Skeletal muscle satellite cell (primary cell): ENCODE data around the gene MDN1.
"Not testable (repeated sequence)": the region's sequence is repeated elsewhere in the genome, so short reads cannot be mapped to it uniquely, and the experiment has no call there.

Experiments
- H3K27me3 ChIP-seq: 2 replicates; pipeline ENCODE4 v1.7.0; 2013; ENCODE audit warnings: low read length; ENCODE audit not compliant: control insufficient read depth, insufficient read depth
- H3K36me3 ChIP-seq: 2 replicates; pipeline ENCODE4 v1.7.0; 2013; ENCODE audit warnings: mild to moderate bottlenecking, control low read depth, low read length; ENCODE audit not compliant: insufficient read depth
- H3K4me1 ChIP-seq: 2 replicates; pipeline ENCODE4 v1.7.0; 2013; ENCODE audit warnings: low read length; ENCODE audit not compliant: control insufficient read depth, insufficient read depth
- H3K4me2 ChIP-seq: 2 replicates; pipeline ENCODE4 v1.7.0; 2013; ENCODE audit warnings: mild to moderate bottlenecking, low read length
- H3K4me3 ChIP-seq: 2 replicates; pipeline ENCODE4 v1.7.0; 2013; ENCODE audit warnings: low read length
- H3K9ac ChIP-seq: 2 replicates; pipeline ENCODE4 v1.7.0; 2013; ENCODE audit warnings: mild to moderate bottlenecking, low read depth, low read length, moderate library complexity
- H3K9me3 ChIP-seq: replicated peaks from 2 replicates; pipeline ENCODE4 v1.7.0; 2013; ENCODE audit warnings: mild to moderate bottlenecking, control low read depth, low read length

MDN1 gene

DNA sequence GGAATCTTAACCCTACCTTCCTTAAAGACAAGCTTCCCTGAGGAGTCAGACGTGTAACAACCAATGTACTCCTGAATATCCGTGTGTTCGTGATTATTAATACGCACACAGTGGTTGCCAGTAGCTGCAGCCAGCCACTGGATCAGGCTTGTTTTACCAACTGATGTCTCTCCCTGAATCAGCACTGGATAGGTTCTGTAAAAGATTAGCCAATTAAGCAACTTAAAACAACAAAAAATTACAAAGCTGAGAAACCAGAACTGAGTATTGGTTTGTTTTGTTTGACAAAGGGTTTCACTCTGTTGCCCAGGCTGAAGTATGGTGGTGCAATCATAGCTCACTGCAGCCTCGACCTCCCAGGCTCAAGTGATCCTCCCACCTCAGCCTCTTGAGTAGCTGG, 69.3 kb downstream of the MDN1 start:
- no peak overlapping the region for H3K4me2 ChIP-seq
- no peak overlapping the region for H3K9ac ChIP-seq
- no peaks in the 10 kb centered on the region for H3K4me1 ChIP-seq
- H3K36me3 ChIP-seq: peaks cover 62% of the 10 kb centered on the region
- no peaks in the 10 kb centered on the region for H3K27me3 ChIP-seq
- no peaks in the 10 kb centered on the region for H3K9me3 ChIP-seq
- H3K4me3 ChIP-seq: no peak overlapping the region

DNA sequence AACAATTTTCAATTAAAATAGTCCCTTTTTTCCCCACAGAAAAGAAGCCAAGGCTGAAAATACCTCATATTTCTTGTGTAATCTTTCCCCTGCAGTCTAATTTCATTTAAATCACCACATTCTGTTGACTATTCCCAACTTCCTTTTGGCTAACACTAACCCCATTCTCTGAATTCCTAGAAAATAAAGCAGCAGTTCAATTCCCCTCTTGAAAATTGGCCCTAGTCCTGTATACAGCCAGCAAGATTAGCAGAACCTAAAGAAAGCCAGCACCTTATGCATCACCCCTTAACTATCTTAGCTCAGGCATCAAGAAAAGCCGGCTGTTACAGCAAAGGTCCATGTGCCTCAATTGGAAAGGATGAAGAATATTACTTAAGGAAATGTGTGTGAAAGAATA, 69.7 kb downstream of the MDN1 start:
- peaks cover 64% of the 10 kb centered on the region for H3K36me3 ChIP-seq
- H3K27me3 ChIP-seq: no peaks in the 10 kb centered on the region
- H3K9me3 ChIP-seq: no peaks in the 10 kb centered on the region
- no peaks in the 10 kb centered on the region for H3K4me1 ChIP-seq
- H3K4me3 ChIP-seq: no peak overlapping the region
- H3K9ac ChIP-seq: no peak overlapping the region
- no peak overlapping the region for H3K4me2 ChIP-seq

DNA sequence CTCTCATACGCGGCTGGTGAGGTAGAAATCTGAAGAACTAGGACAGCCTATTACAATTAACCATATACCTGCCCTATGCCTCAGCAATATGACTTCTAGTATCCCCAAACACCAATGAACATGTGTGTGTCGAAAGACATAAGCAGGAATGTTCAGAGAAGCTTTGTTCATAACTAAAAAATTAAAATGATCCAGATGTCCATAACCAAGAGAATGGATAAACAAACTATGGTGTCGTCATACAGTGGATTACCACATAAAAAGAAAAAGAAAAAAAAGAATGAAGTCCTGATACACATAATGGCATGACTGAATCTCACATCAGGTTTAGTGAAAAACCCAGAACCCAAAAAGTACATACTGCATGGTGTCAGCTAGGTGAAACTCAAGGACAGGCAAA, 73.9 kb downstream of the MDN1 start:
- H3K4me2 ChIP-seq: no peak overlapping the region
- H3K9me3 ChIP-seq: no peaks in the 10 kb centered on the region
- peaks cover 50% of the 10 kb centered on the region for H3K36me3 ChIP-seq
- no peaks in the 10 kb centered on the region for H3K27me3 ChIP-seq
- H3K4me3 ChIP-seq: no peak overlapping the region
- no peaks in the 10 kb centered on the region for H3K4me1 ChIP-seq
- H3K9ac ChIP-seq: no peak overlapping the region

- Histone ChIP-seq H3K9ac (no peak overlapping the region), H3K4me1 (no peaks in the 10 kb centered on the region), H3K36me3 (peaks cover 45% of the 10 kb centered on the region), H3K9me3 (no peaks in the 10 kb centered on the region), H3K27me3 (no peaks in the 10 kb centered on the region), H3K4me2 (no peak overlapping the region), H3K4me3 (no peak overlapping the region)
Measured at GRCh38 chr6:89745096-89745495, 74.5 kb downstream of the MDN1 start.

DNA sequence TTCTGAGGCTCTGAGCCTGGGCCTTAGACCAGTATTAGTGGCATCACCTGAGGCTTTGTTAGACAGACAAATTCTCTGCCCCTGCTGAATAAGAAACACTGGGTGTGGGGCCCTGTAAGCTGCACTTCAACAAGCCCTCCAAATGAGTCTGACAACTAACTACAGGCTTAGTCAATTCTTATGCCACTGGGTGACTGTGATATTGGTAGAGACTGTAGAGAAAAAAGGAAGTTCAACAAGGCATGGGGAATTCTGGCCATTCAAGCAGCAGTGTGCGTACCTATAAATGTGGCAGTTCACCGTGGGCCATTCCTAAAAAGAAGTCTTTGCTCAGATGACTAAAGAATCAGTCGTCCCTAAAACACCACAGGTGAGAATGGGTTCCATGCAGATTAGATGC, 82.7 kb downstream of the MDN1 start:
- H3K27me3 ChIP-seq: no peaks in the 10 kb centered on the region
- no peaks in the 10 kb centered on the region for H3K4me1 ChIP-seq
- peaks cover 19% of the 10 kb centered on the region for H3K36me3 ChIP-seq
- H3K9ac ChIP-seq: no peak overlapping the region
- H3K4me2 ChIP-seq: no peak overlapping the region
- no peak overlapping the region for H3K4me3 ChIP-seq
- no peaks in the 10 kb centered on the region for H3K9me3 ChIP-seq

DNA sequence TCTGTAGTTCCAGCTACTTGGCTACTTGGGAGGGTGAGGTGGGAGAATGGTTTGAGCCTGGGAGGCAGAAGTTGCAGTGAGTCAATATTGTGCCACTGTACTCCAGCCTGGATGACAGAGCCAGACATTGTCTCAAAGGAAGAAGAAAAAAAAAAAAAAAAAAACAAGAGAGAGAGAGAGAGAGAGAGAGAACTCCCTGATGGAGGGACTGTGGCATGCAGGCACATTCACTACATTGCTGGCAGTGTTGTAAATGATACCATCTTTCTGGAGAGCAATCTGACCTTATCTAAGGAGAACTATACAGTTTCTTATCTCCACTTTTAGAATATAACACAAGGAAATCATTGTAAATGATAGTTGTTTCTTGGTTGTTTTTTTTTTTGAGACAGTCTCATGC, 85.1 kb downstream of the MDN1 start:
- H3K4me1 ChIP-seq: no peaks in the 10 kb centered on the region
- no peak overlapping the region for H3K4me3 ChIP-seq
- no peak overlapping the region for H3K4me2 ChIP-seq
- H3K36me3 ChIP-seq: peaks cover 26% of the 10 kb centered on the region
- no peaks in the 10 kb centered on the region for H3K9me3 ChIP-seq
- H3K9ac ChIP-seq: no peak overlapping the region
- no peaks in the 10 kb centered on the region for H3K27me3 ChIP-seq

DNA sequence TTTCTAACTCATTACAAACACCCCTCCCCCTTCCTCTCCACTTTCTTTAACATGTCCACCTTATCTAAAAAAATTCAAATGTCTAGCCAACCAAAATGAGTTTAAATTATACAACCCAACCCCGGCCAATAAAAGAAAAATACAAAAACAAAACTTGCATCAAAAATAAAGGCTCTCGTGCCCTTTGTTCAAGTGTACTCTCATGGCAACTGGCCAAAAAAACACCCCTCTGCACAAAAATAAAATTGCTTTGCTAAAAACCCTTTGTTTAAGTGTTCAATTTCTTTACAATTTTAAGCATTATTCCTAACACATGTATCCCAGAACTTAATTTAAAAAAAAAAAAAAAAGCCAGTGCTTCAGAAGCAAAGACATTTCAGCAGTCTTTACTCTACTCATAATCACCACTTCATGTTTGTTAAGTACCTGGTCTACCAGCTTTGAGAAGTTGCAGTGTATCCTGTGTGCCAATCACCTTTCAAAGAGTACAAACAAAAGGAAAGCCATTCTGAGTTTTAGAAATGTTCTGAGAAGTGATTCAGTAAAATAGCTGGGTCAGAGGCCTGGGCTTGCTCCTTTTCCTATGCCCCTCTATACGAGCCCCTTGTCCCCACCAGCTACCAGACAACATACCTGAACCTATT, 87.5 kb downstream of the MDN1 start:
- no peaks in the 10 kb centered on the region for H3K27me3 ChIP-seq
- H3K4me1 ChIP-seq: no peaks in the 10 kb centered on the region
- no peak overlapping the region for H3K9ac ChIP-seq
- no peaks in the 10 kb centered on the region for H3K9me3 ChIP-seq
- H3K4me2 ChIP-seq: no peak overlapping the region
- H3K4me3 ChIP-seq: no peak overlapping the region
- peaks cover 44% of the 10 kb centered on the region for H3K36me3 ChIP-seq

GRCh38 chr6:89731262-89731661, 88.3 kb downstream of the MDN1 start:
- H3K4me3 ChIP-seq, H3K9me3 ChIP-seq, H3K27me3 ChIP-seq, H3K4me1 ChIP-seq, H3K9ac ChIP-seq, H3K4me2 ChIP-seq: not testable (repeated sequence)
- peaks cover 47% of the 10 kb centered on the region for H3K36me3 ChIP-seq

DNA sequence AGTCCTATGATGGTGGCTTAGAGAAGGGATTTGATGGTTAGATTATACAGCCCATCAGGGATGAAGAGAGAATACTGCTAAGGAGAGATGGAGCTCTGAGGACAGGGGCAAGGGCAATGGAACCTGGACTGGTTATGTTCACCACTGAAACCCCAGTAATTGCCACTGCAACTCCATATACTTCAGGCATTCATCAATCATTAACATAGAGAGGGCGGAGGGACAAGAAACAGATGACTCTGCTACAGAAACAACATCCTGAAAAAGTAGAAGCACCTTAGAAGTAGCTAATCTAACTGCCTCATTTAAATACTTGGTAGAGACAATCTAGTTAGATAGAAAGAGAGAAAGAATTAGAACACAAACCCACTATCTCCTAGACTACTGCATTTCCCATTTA, 89.8 kb downstream of the MDN1 start:
- Histone ChIP-seq H3K36me3 (peaks cover 61% of the 10 kb centered on the region), H3K9ac (no peak overlapping the region)

DNA sequence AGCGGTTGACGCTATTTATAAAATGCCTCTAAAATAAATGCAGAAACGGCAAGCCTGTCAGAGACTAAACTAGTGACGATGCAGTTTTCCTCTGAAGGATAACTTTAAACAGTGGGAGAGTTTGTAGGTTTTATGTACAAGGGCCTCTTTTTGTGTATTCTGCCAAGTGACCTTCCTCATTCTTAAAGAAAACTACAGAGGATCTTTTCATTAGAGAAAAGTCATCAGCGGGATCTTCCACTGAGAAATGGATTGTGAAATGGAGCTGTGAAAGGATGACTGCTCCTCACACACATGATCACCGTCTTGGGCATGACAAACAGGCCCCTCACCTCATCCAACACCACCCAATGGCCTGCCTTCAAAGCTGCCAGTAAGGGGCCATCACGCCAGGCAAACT, 92.1 kb downstream of the MDN1 start:
- Histone ChIP-seq H3K4me1 (no peaks in the 10 kb centered on the region), H3K36me3 (peaks cover 73% of the 10 kb centered on the region), H3K27me3 (no peaks in the 10 kb centered on the region), H3K9ac (no peak overlapping the region), H3K4me3 (no peak overlapping the region), H3K9me3 (no peaks in the 10 kb centered on the region), H3K4me2 (no peak overlapping the region)

More for the DNA sequence above, 89.8 kb downstream of the MDN1 start:
- Histone ChIP-seq H3K4me1 (no peaks in the 10 kb centered on the region), H3K27me3 (no peaks in the 10 kb centered on the region), H3K4me2 (no peak overlapping the region), H3K9me3 (no peaks in the 10 kb centered on the region), H3K4me3 (no peak overlapping the region)

DNA sequence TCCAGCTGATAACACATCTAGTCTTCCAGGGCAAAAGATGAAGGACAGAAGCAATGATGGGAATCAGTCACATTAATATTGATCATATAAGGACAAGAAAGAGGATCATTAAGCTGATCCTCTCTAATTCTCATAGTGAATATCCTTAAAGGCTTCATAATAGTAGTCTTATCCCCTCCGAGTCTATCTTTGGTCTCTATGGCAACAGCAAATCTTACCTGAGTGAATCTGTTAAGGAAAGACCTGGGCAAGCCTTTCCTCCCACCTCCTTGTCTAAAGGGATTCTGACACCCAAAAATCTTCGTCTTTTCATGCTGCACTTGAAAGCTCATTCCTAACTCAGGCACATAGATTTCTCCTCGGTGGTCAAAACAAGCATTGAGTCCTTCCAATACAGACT, 94.6 kb downstream of the MDN1 start:
- no peaks in the 10 kb centered on the region for H3K9me3 ChIP-seq
- H3K36me3 ChIP-seq: peaks cover 70% of the 10 kb centered on the region

DNA sequence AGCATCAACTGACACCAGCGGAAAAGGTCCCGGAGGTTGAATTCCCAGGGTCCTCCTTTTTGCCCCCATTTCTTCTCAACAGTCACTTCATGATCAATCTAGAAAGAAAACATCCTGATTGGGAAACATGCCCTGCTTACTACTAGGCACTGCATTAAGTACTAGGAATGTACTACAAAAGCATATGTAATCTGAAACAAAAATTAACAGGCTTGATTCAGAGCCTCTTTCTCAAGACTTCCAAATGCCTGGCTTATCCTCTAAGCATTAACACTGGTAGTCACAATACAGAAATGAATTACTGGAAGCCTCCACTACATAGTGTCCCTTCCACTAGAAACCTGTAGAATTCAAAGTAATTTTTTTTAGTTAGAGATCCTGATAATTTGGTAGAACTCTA, 96.5 kb downstream of the MDN1 start:
- H3K36me3 ChIP-seq: peaks cover 64% of the 10 kb centered on the region
- H3K4me3 ChIP-seq: no peak overlapping the region
- H3K4me2 ChIP-seq: no peak overlapping the region
- no peaks in the 10 kb centered on the region for H3K9me3 ChIP-seq
- H3K4me1 ChIP-seq: no peaks in the 10 kb centered on the region
- no peak overlapping the region for H3K9ac ChIP-seq
- no peaks in the 10 kb centered on the region for H3K27me3 ChIP-seq

More for the DNA sequence above, 94.6 kb downstream of the MDN1 start:
- H3K4me3 ChIP-seq: no peak overlapping the region
- no peaks in the 10 kb centered on the region for H3K27me3 ChIP-seq
- H3K9ac ChIP-seq: no peak overlapping the region
- no peaks in the 10 kb centered on the region for H3K4me1 ChIP-seq
- H3K4me2 ChIP-seq: no peak overlapping the region
